GM21619 (cell line): Measurements from ENCODE around the gene TMEM167A.
A peak's percentile ranks its signal among the peaks of the same experiment; 100 is the strongest.

ENCODE experiments used
- ATAC-seq: cut with Tn5 transposase; IDR thresholded peaks from one replicate; pipeline ENCODE4 v1.9.1; 2021; ENCODE audit not compliant: unreplicated experiment

TMEM167A gene

GRCh38 chr5:83036991-83037575 lies 40.1 kb downstream of the TMEM167A start:
- no peak for ATAC-seq

GRCh38 chr5:83035373-83036100 lies 41.7 kb downstream of the TMEM167A start:
- ATAC-seq: no peak

DNA sequence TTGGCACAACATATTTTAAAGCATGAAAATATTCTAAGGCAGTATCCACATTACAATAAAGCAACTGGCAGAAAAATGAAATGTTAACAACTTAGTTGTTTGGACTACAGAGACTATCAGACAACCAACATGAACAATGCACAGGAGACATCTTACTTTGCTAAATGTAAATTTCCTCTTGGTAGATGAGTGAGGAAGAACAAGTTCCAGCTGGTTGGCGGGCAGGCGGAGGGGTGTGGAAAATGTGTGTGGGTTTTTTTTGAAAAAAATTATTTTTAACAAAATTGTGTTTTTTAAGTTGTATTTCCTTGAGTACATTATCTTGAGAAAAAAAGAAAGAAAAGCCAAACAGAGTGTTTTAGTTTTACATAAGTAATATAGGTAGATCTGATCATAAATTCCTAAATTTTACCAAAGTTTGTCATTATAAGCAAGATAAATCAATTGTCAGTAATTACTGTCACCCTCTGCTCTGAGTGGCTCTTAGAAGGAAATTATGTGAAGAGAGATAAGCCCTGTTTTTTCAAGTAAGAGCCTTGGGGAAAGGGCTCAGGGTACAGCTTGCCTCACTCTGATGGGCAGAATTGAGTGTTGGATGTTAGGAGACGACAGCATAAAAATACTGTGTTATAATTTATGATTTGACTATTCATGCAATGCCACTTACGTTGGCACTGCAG lies 42.5 kb downstream of the TMEM167A start:
- ATAC-seq: no peak

- ATAC-seq: no peak
Observed at GRCh38 chr5:83034036-83034435, 43.2 kb downstream of the TMEM167A start.

DNA sequence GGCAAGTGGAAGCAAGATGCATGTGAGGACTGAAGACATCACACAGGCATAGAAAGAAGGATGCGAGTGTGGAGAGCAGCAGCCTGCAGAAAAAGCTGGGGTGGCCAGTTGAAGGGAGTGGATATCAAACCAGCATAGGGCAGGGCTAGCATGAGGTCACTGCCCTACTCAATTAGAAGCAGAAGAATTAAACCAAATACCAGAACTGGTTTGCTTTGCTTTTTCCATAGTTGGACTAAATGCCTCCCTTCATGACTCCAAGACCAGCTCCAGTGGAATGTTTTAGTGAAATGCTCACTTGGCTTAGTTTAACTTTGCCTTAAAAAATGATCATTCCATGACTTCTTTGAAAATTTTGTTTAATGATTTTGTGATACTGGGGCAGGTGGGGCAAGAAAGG lies 45.8 kb downstream of the TMEM167A start:
- no peak for ATAC-seq

- ATAC-seq: no peak
Observed at GRCh38 chr5:83029912-83030311, 47.3 kb downstream of the TMEM167A start.

DNA sequence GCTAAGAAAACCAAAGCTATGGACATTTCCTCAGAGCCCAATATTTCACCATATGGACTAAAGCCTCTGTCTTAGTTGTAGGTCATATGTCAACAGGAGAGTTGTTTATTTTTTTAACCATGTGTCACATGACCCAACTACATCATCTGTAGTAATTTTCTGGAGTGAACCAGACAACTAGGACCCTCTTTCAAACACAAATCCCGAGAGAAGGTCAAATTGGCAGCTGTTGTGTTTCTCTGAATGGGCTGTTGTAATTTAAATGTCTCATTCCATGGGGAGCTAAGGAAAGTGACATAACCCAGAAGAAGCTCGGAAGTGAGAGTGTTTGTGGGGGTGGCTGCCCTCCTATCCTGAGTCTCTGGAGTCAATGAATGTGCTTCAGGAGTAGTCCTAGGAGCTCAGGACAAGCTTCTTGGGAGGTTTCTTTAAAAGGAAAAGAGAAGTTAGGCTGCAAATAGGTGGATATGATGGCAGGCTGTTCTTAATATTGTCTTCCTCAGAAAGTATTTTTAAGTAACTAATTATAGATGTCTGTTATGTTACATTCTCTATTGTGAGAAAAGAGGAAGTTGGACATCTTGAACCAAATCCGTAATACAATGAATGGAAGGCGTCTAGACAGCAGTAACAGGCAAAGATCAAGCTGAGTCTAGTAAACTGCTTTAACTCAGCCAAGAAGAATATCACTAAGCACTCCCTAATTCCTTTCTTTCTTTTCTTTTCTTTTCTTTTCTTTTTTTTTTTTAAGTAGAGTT lies 50.1 kb downstream of the TMEM167A start:
- peak; percentile 80 for ATAC-seq

GRCh38 chr5:83026516-83026915 lies 50.7 kb downstream of the TMEM167A start:
- no peak for ATAC-seq

DNA sequence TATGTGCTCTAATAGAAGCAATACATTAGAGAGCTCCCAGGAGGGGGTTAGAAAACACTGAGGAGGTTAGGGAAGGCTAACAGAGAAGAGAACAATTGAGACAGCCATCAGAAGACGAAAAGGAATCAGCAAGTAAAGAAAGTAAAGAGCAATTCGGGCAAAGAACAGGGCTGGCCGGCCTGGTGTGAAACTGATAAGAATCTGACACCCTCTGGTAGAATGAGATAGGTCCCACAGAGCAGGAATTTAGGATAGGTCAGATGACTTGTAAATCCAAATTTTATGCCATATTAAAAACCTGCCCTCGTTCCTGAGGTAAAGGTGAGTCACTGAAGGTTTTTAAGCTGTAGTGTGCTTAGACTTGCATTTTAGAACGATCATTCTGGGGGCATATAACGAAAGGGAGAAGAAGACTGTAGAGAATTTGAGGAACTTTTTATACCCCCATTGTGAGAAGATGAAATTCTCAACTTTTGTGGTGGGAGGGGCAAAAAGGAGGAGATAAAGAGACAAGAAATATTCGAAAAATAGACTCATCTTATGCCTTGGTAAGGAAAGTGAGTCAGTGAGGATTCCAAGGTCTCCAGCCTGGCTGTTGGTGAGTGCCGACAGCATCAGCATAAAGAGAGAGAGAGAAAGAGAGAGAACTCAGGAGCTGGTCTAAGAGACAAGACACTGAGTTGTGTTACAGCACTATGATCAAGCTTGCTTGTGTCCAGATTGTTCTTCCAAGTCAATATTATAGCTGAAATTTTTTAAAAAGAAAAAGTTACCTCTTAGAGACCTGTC lies 51.3 kb downstream of the TMEM167A start:
- ATAC-seq: no peak

GRCh38 chr5:83022334-83022733 lies 54.9 kb downstream of the TMEM167A start:
- ATAC-seq: no peak

GRCh38 chr5:83015676-83016075 lies 61.5 kb downstream of the TMEM167A start:
- no peak for ATAC-seq

DNA sequence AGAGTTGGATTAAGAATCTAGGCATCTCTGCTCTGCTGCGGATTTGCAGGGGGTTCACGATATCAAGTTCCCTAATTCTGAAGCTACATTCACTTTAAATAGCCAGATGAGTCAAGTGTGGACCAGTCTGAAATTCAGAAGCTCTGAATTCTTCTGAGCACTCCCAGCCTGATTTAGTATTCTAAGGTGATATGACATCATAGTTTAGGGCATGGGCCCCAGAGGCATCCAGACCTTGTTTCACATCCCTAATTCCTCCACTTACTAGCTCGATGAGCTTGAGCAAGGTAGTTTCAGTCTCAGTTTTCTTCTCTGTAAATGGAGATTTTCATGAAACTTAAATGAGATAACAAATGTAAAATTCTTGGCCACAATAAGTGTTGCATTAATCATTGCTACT lies 65.2 kb downstream of the TMEM167A start:
- ATAC-seq: peak; percentile 100

GRCh38 chr5:83009408-83009807 lies 67.8 kb downstream of the TMEM167A start:
- ATAC-seq: no peak

GRCh38 chr5:83007755-83008154 lies 69.4 kb downstream of the TMEM167A start:
- no peak for ATAC-seq

DNA sequence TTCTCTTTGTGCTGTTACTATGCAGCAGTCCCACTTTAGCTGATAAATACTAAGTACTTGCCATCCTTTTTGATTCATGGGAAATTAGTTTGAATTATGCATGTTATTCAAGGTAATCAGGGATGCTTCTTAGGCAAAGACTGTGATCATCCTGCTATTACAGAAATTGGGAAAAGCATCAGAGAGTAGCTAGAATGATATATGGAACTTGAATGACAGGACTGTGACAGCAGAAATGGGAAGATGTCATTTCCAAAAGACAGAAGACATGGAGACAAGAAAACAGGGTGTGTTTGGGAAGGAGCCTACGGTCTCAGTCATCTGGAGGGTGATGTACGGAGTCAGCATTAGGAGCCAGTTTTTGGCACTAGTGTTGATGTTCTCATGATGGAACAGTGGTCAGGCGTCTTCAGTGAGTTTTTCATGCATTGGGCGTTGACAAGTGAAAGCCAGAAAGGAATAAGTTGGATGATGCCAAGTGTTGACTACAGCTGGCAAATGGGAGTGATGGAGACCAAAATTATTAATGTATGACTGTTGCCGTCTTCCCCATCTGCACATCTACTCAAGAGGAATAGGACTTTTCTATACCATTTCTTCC lies 70.4 kb downstream of the TMEM167A start:
- ATAC-seq: no peak

GRCh38 chr5:83003791-83004190 lies 73.4 kb downstream of the TMEM167A start:
- ATAC-seq: no peak
